Liver (tissue), 9 donors: ENCODE measurements around the gene CHST13. TPM values are rescaled to one million over a fixed set of nuclear protein-coding genes. Genes with fewer than 3 reads are reported as not detected.

Experiments used
- DNase-seq: peaks from one replicate; pipeline ENCODE4 v3.0.0-alpha.2; 2017; ENCODE audit warnings: low spot score
- H3K27ac ChIP-seq, 2 donors: one replicate each; pipeline ENCODE4 v1.7.0; 2013; ENCODE audit warnings: inconsistent platforms in 2 of 2, low read length in 2 of 2, control low read depth in 1 of 2, low read depth in 1 of 2, mild to moderate bottlenecking in 1 of 2
- H3K27me3 ChIP-seq, 4 donors: one replicate each; pipeline versions ENCODE4 v1.6.1 to v1.7.0; 2013; ENCODE audit warnings: low read length in 3 of 4, inconsistent platforms in 1 of 4, mild to moderate bottlenecking in 1 of 4, moderate library complexity in 1 of 4; ENCODE audit not compliant: control insufficient read depth in 4 of 4, insufficient read depth in 4 of 4
- H3K36me3 ChIP-seq, 4 donors: one replicate each; pipeline versions ENCODE4 v1.6.1 to v1.7.0; 2013; ENCODE audit warnings: low read length in 3 of 4, mild to moderate bottlenecking in 3 of 4, low read depth in 1 of 4, moderate library complexity in 1 of 4; ENCODE audit not compliant: control insufficient read depth in 4 of 4, insufficient read depth in 3 of 4
- H3K4me1 ChIP-seq, 4 donors: one replicate each; pipeline versions ENCODE4 v1.6.1 to v1.7.0; 2013; ENCODE audit warnings: low read length in 3 of 4, mild to moderate bottlenecking in 3 of 4, moderate library complexity in 1 of 4; ENCODE audit not compliant: control insufficient read depth in 4 of 4, insufficient read depth in 4 of 4
- H3K4me3 ChIP-seq, 3 donors: one replicate each; pipeline versions ENCODE4 v1.6.1 to v1.7.0; 2013; ENCODE audit warnings: low read length in 3 of 3, control low read depth in 1 of 3, low read depth in 1 of 3, mild to moderate bottlenecking in 1 of 3
- H3K9ac ChIP-seq, 2 donors: one replicate each; pipeline ENCODE4 v1.7.0; 2013; ENCODE audit warnings: low read length in 2 of 2, mild to moderate bottlenecking in 2 of 2, moderate library complexity in 2 of 2, control low read depth in 1 of 2, low read depth in 1 of 2
- H3K9me3 ChIP-seq, 4 donors: one replicate each; pipeline versions ENCODE4 v1.6.1 to v1.7.0; 2013; ENCODE audit warnings: low read length in 3 of 4; ENCODE audit not compliant: control insufficient read depth in 4 of 4
- EGR1 ChIP-seq, 2 donors: IDR thresholded peaks; 2 replicates each; pipeline ENCODE4 v1.6.1; 2016 to 2018; ENCODE audit warnings: antibody characterized with exemption in 2 of 2, low read depth in 2 of 2
- FOXA1 ChIP-seq: IDR thresholded peaks from 2 replicates; pipeline ENCODE4 v1.6.1; 2016; ENCODE audit warnings: antibody characterized with exemption
- FOXA2 ChIP-seq: IDR thresholded peaks from 2 replicates; pipeline ENCODE4 v1.6.1; 2016; ENCODE audit warnings: antibody characterized with exemption
- GABPA ChIP-seq, 2 donors: IDR thresholded peaks in 1 of 2; conservative IDR thresholded peaks in 1 of 2; 2 replicates each; pipeline ENCODE4 v1.6.1; 2016; ENCODE audit warnings: antibody characterized with exemption in 2 of 2, mild to moderate bottlenecking in 1 of 2, moderate library complexity in 1 of 2
- HNF4A ChIP-seq, 2 donors: conservative IDR thresholded peaks; 2 replicates each; pipeline ENCODE4 v1.6.1; 2016; ENCODE audit warnings: antibody characterized with exemption in 2 of 2, mild to moderate bottlenecking in 2 of 2
- HNF4G ChIP-seq: IDR thresholded peaks from 2 replicates; pipeline ENCODE4 v1.6.1; 2016; ENCODE audit warnings: antibody characterized with exemption
- JUND ChIP-seq, 2 donors: IDR thresholded peaks; 2 replicates each; pipeline ENCODE4 v1.6.1; 2016; ENCODE audit warnings: antibody characterized with exemption in 2 of 2
- NR2F2 ChIP-seq: IDR thresholded peaks from 2 replicates; pipeline ENCODE4 v1.6.1; 2016; ENCODE audit warnings: antibody characterized with exemption
- RAD21 ChIP-seq, 2 donors: IDR thresholded peaks; 2 replicates each; pipeline ENCODE4 v1.6.1; 2016; ENCODE audit warnings: antibody characterized with exemption in 2 of 2, mild to moderate bottlenecking in 2 of 2
- RXRA ChIP-seq, 2 donors: IDR thresholded peaks; 2 replicates each; pipeline ENCODE4 v1.6.1; 2017 to 2018; ENCODE audit warnings: antibody characterized with exemption in 2 of 2, mild to moderate bottlenecking in 1 of 2
- SP1 ChIP-seq: IDR thresholded peaks from 2 replicates; pipeline ENCODE4 v1.6.1; 2018; ENCODE audit warnings: antibody characterized with exemption, mild to moderate bottlenecking
- TAF1 ChIP-seq: conservative IDR thresholded peaks from 2 replicates; pipeline ENCODE4 v1.6.1; 2016; ENCODE audit warnings: antibody characterized with exemption, mild to moderate bottlenecking
- YY1 ChIP-seq: IDR thresholded peaks from 2 replicates; pipeline ENCODE4 v1.6.1; 2016; ENCODE audit warnings: antibody characterized with exemption, mild to moderate bottlenecking
- WGBS: extraction: QIAGEN DNeasy Blood & Tissue Kit; methylation state at CpG from one replicate; pipeline ENCODE4 v1.1.7; 2013; 5-methylcytosine and 5-hydroxymethylcytosine counted together
- polyA plus RNA-seq, 2 donors: library from polyadenylated mRNA; stranded (reverse) in 1 of 2; unstranded in 1 of 2; fragments of 200-250 nt in 1 of 2; fragments of >200 nt in 1 of 2; fragmentation: Nextera tagmentation in 1 of 2; extraction: Ambion mirVana in 1 of 2; gene quantifications; one replicate each; pipeline versions ENCODE4 v1.2.1 to v1.2.3, GENCODE V29; 2013 to 2015
- total RNA-seq, 2 donors: library from RNA; depleted of rRNA; stranded (reverse); fragments of >200 nt; gene quantifications; one replicate each; pipeline ENCODE4 v1.2.3, GENCODE V29; 2014
- TF ChIP-seq, protein P1 (sequence below): IDR thresholded peaks from 2 replicates; pipeline ENCODE4 v1.6.1; 2016; ENCODE audit warnings: antibody characterized with exemption
- TF ChIP-seq, protein P2 (sequence below): IDR thresholded peaks from 2 replicates; pipeline ENCODE4 v1.6.1; 2016; ENCODE audit warnings: antibody characterized with exemption
- TF ChIP-seq, protein P3 (sequence below): IDR thresholded peaks from 2 replicates; pipeline ENCODE4 v1.6.1; 2016; ENCODE audit warnings: antibody characterized with exemption
- TF ChIP-seq, protein P4 (sequence below): IDR thresholded peaks from 2 replicates; pipeline ENCODE4 v1.6.1; 2016; ENCODE audit warnings: antibody characterized with exemption, mild to moderate bottlenecking
- donor health status: healthy.
- donor health status: healthy.
- donor health status: healthy.
- donor health status: healthy.
- donor health status: healthy.

CHST13 gene
- total and polyA plus RNA-seq, 4 donors, result 19.7 to 39.1 (median 25.2) TPM

DNA sequence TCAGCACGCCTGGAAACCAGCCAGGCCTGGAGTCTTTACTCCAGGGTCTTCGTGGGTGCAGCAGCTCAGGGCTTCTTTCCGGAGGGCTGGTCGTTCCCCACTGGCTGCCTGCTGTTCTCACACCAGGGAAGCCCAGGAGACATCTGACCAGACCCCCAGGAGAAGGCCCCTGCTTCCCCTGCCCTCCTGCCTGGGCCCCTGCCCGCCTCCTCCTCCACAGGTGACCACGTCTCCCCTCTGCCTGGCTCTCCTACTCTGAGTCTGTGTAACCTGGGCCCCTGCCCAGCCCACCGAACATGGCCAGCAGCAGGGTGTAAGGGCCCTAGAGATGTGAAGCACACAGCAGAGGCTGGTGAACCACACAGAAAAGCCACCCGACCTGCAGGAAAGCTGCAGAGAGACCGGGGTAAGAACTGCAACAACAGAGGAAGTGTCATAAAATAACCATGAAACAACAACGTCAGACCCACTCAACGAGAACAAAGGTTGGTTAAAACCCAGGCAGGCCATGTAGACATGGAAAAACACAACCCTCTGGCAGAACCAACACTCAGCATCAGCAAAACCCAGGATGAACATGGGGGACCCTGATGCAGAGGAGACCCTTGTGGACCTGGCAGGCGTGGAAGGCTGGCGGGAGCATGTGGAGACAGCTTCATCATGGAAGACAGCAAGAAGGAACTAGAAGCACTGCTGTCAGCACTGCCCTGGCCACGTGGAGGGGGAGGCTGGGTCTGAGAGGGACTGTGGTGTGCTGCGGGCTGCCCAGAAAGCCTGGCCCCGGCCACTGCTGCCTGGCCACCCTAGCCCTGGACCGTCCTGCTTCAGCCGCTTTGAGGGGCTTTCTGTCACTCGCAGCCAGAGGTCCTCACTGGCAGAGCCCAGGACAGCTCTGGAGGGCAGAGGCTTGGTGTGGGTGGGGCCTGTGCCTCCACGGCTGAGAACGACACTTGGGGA, 26.8 kb upstream of the CHST13 start:
- no peak for DNase-seq
- 82% methylated on average over 21 of the region's 21 CpGs for WGBS
- Histone ChIP-seq H3K27me3 (no peaks in the 10 kb centered on the region), H3K4me1 (peaks cover 0 to 3% (median under 1%) of the 10 kb centered on the region in 4 donors), H3K36me3 (peaks cover 0 to 55% (median 29%) of the 10 kb centered on the region in 4 donors), H3K9ac (no peak overlapping the region), H3K27ac (no peak overlapping the region), H3K9me3 (no peaks in the 10 kb centered on the region), H3K4me3 (no peak overlapping the region)
- no peak for TF ChIP-seq EGR1 (IDR thresholded peaks at IDR 0.05; ENCODE audit: low read depth in 2 of 2)
- no peak for TF ChIP-seq YY1
- no peak for TF ChIP-seq FOXA2
- no peak for TF ChIP-seq FOXA1
- TF ChIP-seq, protein P1, sequence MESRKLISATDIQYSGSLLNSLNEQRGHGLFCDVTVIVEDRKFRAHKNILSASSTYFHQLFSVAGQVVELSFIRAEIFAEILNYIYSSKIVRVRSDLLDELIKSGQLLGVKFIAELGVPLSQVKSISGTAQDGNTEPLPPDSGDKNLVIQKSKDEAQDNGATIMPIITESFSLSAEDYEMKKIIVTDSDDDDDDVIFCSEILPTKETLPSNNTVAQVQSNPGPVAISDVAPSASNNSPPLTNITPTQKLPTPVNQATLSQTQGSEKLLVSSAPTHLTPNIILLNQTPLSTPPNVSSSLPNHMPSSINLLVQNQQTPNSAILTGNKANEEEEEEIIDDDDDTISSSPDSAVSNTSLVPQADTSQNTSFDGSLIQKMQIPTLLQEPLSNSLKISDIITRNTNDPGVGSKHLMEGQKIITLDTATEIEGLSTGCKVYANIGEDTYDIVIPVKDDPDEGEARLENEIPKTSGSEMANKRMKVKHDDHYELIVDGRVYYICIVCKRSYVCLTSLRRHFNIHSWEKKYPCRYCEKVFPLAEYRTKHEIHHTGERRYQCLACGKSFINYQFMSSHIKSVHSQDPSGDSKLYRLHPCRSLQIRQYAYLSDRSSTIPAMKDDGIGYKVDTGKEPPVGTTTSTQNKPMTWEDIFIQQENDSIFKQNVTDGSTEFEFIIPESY, result no peak
- no peak for TF ChIP-seq RAD21 (IDR thresholded peaks at IDR 0.05)
- TF ChIP-seq GABPA (IDR thresholded peaks at IDR 0.05 in 1 of 2, conservative IDR thresholded peaks at IDR 0.05 in 1 of 2), result no peak
- no peak for TF ChIP-seq SP1
- no peak for TF ChIP-seq HNF4A (conservative IDR thresholded peaks at IDR 0.05)
- TF ChIP-seq, protein P2, sequence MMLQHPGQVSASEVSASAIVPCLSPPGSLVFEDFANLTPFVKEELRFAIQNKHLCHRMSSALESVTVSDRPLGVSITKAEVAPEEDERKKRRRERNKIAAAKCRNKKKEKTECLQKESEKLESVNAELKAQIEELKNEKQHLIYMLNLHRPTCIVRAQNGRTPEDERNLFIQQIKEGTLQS, result no peak
- TF ChIP-seq, protein P3, sequence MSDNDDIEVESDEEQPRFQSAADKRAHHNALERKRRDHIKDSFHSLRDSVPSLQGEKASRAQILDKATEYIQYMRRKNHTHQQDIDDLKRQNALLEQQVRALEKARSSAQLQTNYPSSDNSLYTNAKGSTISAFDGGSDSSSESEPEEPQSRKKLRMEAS, result no peak
- no peak for TF ChIP-seq RXRA (IDR thresholded peaks at IDR 0.05)
- no peak for TF ChIP-seq JUND (IDR thresholded peaks at IDR 0.05)
- TF ChIP-seq NR2F2, result no peak
- TF ChIP-seq TAF1, result no peak

DNA sequence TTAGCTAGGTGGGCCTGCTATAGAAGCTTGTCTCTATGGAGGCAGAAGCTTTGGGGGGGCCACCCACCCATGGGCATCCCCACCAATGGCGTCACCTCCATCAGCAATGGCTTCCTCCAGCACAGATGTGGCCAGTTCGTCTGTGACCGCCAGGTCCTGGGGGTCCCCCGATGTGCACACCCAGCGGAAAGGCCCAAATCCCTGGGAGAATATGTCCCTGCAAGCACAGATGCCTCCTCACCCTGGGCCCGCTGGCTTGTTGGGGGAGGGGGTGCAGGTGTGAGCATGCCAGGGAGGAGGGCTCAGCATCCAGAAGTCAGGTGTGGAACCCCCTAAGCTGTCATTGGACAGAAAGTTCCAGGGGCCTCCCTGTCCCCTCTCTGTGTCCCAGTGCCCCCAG, 26.0 kb upstream of the CHST13 start:
- no peak overlapping the region for H3K4me3 ChIP-seq
- H3K9ac ChIP-seq, result no peak overlapping the region
- no peak for TF ChIP-seq NR2F2
- no peak for TF ChIP-seq HNF4G
- H3K27me3 ChIP-seq, result no peaks in the 10 kb centered on the region
- no peak for DNase-seq
- peaks cover 0 to 59% (median 32%) of the 10 kb centered on the region in 4 donors for H3K36me3 ChIP-seq
- WGBS, result 97% methylated on average over 6 of the region's 6 CpGs
- no peaks in the 10 kb centered on the region for H3K9me3 ChIP-seq
- no peak overlapping the region for H3K27ac ChIP-seq
- H3K4me1 ChIP-seq, result peaks cover 0 to 8% (median 0%) of the 10 kb centered on the region in 4 donors

DNA sequence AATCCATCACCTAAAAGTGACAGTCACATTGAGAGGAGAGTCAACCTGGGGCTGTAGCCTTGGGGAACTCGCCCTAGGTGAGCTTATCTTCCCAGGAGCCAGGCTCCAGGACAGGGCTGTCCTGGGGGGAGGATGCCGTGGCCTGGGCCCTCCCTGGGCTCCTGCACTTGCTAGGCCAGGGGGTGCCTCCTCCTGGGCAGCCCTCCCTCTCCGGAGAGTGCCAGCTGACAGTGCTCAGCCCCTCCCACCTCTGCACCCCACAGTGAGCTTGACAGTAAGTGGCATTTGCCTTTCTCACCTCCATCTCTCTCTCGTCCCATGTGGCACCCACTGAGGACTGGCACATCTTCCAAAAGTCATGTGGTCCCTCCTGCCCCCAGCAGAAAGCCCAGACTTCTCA, 25.5 kb upstream of the CHST13 start:
- peaks cover 0 to 64% (median 30%) of the 10 kb centered on the region in 4 donors for H3K36me3 ChIP-seq
- WGBS, result 79% methylated on average over 4 of the region's 4 CpGs
- no peaks in the 10 kb centered on the region for H3K9me3 ChIP-seq
- DNase-seq, result no peak
- H3K9ac ChIP-seq, result no peak overlapping the region
- no peak overlapping the region for H3K4me3 ChIP-seq
- no peak overlapping the region for H3K27ac ChIP-seq
- no peaks in the 10 kb centered on the region for H3K27me3 ChIP-seq
- peaks cover 0 to 8% (median 0%) of the 10 kb centered on the region in 4 donors for H3K4me1 ChIP-seq
- TF ChIP-seq JUND (IDR thresholded peaks at IDR 0.05) (no peak), FOXA1 (no peak), FOXA2 (no peak), TAF1 (no peak), YY1 (no peak), GABPA (IDR thresholded peaks at IDR 0.05 in 1 of 2, conservative IDR thresholded peaks at IDR 0.05 in 1 of 2) (no peak), SP1 (no peak), HNF4A (conservative IDR thresholded peaks at IDR 0.05) (no peak)
- TF ChIP-seq, protein P3, result no peak
- TF ChIP-seq, protein P1, result no peak
- TF ChIP-seq, protein P2, result no peak
- TF ChIP-seq, protein P4, sequence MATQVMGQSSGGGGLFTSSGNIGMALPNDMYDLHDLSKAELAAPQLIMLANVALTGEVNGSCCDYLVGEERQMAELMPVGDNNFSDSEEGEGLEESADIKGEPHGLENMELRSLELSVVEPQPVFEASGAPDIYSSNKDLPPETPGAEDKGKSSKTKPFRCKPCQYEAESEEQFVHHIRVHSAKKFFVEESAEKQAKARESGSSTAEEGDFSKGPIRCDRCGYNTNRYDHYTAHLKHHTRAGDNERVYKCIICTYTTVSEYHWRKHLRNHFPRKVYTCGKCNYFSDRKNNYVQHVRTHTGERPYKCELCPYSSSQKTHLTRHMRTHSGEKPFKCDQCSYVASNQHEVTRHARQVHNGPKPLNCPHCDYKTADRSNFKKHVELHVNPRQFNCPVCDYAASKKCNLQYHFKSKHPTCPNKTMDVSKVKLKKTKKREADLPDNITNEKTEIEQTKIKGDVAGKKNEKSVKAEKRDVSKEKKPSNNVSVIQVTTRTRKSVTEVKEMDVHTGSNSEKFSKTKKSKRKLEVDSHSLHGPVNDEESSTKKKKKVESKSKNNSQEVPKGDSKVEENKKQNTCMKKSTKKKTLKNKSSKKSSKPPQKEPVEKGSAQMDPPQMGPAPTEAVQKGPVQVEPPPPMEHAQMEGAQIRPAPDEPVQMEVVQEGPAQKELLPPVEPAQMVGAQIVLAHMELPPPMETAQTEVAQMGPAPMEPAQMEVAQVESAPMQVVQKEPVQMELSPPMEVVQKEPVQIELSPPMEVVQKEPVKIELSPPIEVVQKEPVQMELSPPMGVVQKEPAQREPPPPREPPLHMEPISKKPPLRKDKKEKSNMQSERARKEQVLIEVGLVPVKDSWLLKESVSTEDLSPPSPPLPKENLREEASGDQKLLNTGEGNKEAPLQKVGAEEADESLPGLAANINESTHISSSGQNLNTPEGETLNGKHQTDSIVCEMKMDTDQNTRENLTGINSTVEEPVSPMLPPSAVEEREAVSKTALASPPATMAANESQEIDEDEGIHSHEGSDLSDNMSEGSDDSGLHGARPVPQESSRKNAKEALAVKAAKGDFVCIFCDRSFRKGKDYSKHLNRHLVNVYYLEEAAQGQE, result no peak
